Renal cortical epithelial cell (primary cell): Measurements from ENCODE around the gene WDR47. TPM values are rescaled to one million over a fixed set of nuclear protein-coding genes. Genes with fewer than 3 reads are reported as not detected.
"Not testable (repeated sequence)": the region's sequence is repeated elsewhere in the genome, so short reads cannot be mapped to it uniquely, and the experiment has no call there.

Experiments
- DNase-seq: peaks from one replicate; pipeline ENCODE4 v3.0.0-alpha.2; 2011; ENCODE audit warnings: low read depth
- total RNA-seq: library from RNA; depleted of rRNA; stranded (reverse); fragments of >200 nt; gene quantifications from 2 replicates; pipeline ENCODE4 v1.2.3, GENCODE V29; 2014

The WDR47 gene
- total RNA-seq, 1 donor from 2014 or later: 43.2 TPM

- DNase-seq: not testable (repeated sequence)
Observed at GRCh38 chr1:109052145-109052544, 10.2 kb upstream of the WDR47 start.

- peak; percentile 90 for DNase-seq
Observed at GRCh38 chr1:109050228-109050995, 8.5 kb upstream of the WDR47 start.

- DNase-seq: no peak
Observed at GRCh38 chr1:109048335-109048734, 6.4 kb upstream of the WDR47 start.

- DNase-seq: no peak
Observed at GRCh38 chr1:109047339-109047738, 5.4 kb upstream of the WDR47 start.

- DNase-seq: no peak
Observed at GRCh38 chr1:109046671-109047070, 4.8 kb upstream of the WDR47 start.

- no peak for DNase-seq
Observed at GRCh38 chr1:109045595-109045994, 3.7 kb upstream of the WDR47 start.

GRCh38 chr1:109040989-109041620 lies 797 bp downstream of the WDR47 start:
- no peak for DNase-seq

- DNase-seq: no peak
Observed at GRCh38 chr1:109040627-109040988, 1.3 kb downstream of the WDR47 start.

- DNase-seq: no peak
Observed at GRCh38 chr1:109034382-109034781, 7.5 kb downstream of the WDR47 start.

- not testable (repeated sequence) for DNase-seq
Observed at GRCh38 chr1:109029493-109029892, 12.4 kb downstream of the WDR47 start.

GRCh38 chr1:109027841-109028240 lies 14.1 kb downstream of the WDR47 start:
- DNase-seq: peak; percentile 6

- no peak for DNase-seq
Observed at GRCh38 chr1:109025694-109026093, 16.2 kb downstream of the WDR47 start.

- no peak for DNase-seq
Observed at GRCh38 chr1:109024646-109025045, 17.3 kb downstream of the WDR47 start.

GRCh38 chr1:109020693-109021257 lies 21.1 kb downstream of the WDR47 start:
- DNase-seq: no peak

- DNase-seq: not testable (repeated sequence)
Observed at GRCh38 chr1:109017719-109018118, 24.2 kb downstream of the WDR47 start.

GRCh38 chr1:109017134-109017533 lies 24.8 kb downstream of the WDR47 start:
- DNase-seq: no peak

- no peak for DNase-seq
Observed at GRCh38 chr1:109011335-109011734, 30.6 kb downstream of the WDR47 start.

GRCh38 chr1:108996622-108997021 lies 45.3 kb downstream of the WDR47 start:
- DNase-seq: not testable (repeated sequence)

GRCh38 chr1:108983114-108983513 lies 58.8 kb downstream of the WDR47 start:
- no peak for DNase-seq

- no peak for DNase-seq
Observed at GRCh38 chr1:108976658-108977057, 65.2 kb downstream of the WDR47 start.

GRCh38 chr1:108972951-108973350 lies 69.0 kb downstream of the WDR47 start:
- no peak for DNase-seq

- no peak for DNase-seq
Observed at GRCh38 chr1:108969346-108969745, 72.6 kb downstream of the WDR47 start.

- peak; percentile 79 for DNase-seq
Observed at GRCh38 chr1:108963052-108963686, 78.7 kb downstream of the WDR47 start, which contains the start of gene CLCC1. Gene CLCC1, minus strand, starts transcription at chr1:108963484. Its CDS starts 13,047 bp downstream, at chr1:108950437.
